D721Med (cell line): ENCODE results near the gene EIF3B.
"Not testable (repeated sequence)": the region's sequence is repeated elsewhere in the genome, so short reads cannot be mapped to it uniquely, and the experiment has no call there.

Experiments used
- DNase-seq: peaks from one replicate; pipeline ENCODE4 v3.0.0; 2011; ENCODE audit warnings: low spot score; ENCODE audit not compliant: insufficient read length
- FAIRE-seq: peaks from 2 replicates; lab custom pipeline; 2011; peaks lifted over from hg19 to GRCh38; lab: Jason Lieb, UNC
- CTCF ChIP-seq: IDR thresholded peaks from 2 replicates; pipeline ENCODE4 v1.5.1; 2012; ENCODE audit warnings: mild to moderate bottlenecking, control low read depth; ENCODE audit not compliant: insufficient read depth; ENCODE audit errors: missing control alignments

The EIF3B gene

GRCh38 chr7:2326951-2327350, 27.7 kb upstream of the EIF3B start:
- FAIRE-seq, result no peak
- TF ChIP-seq CTCF, result no peak
- DNase-seq, result no peak

- FAIRE-seq (no peak), DNase-seq (no peak)
- TF ChIP-seq CTCF, result no peak
Observed at GRCh38 chr7:2330493-2330892, 24.1 kb upstream of the EIF3B start.

- FAIRE-seq (no peak), DNase-seq (no peak)
- no peak for TF ChIP-seq CTCF
Observed at GRCh38 chr7:2331707-2332106, 22.9 kb upstream of the EIF3B start.

GRCh38 chr7:2332606-2333231, 21.9 kb upstream of the EIF3B start:
- FAIRE-seq, DNase-seq: not testable (repeated sequence)

- DNase-seq (no peak), FAIRE-seq (no peak)
Observed at GRCh38 chr7:2336626-2337299, 17.9 kb upstream of the EIF3B start.

GRCh38 chr7:2347351-2348063, 7.1 kb upstream of the EIF3B start:
- not testable (repeated sequence) for FAIRE-seq, DNase-seq

More at GRCh38 chr7:2336626-2337299, 17.9 kb upstream of the EIF3B start:
- TF ChIP-seq CTCF, result no peak

GRCh38 chr7:2350055-2350454, 4.6 kb upstream of the EIF3B start:
- no peak for TF ChIP-seq CTCF
- no peak for DNase-seq
- no peak for FAIRE-seq

- DNase-seq (no peak), FAIRE-seq (no peak)
- no peak for TF ChIP-seq CTCF
Observed at GRCh38 chr7:2350861-2351260, 3.8 kb upstream of the EIF3B start.
